ENCODE data around the gene METTL16. TPM values are rescaled to one million over a fixed set of nuclear protein-coding genes. Genes with fewer than 3 reads are reported as not detected.
"Not testable (repeated sequence)": the region's sequence is repeated elsewhere in the genome, so short reads cannot be mapped to it uniquely, and the experiment has no call there.

METTL16 gene
- total RNA-seq, result 10 to 100 TPM; 25.7 to 27.0 TPM

- Mint-ChIP-seq H3K4me1 (ENCODE audit: low read depth) (peaks cover 12% of the 10 kb centered on the region), H3K36me3 (ENCODE audit: low read depth) (peaks cover 6% of the 10 kb centered on the region), H3K4me3 (no peak within 1 kb of the TSS), H3K9me3 (ENCODE audit: insufficient read depth) (no peaks in the 10 kb centered on the region), H3K27me3 (ENCODE audit: low read depth) (no peaks in the 10 kb centered on the region), H3K27ac (peak within 1 kb of the TSS; percentile 12)
- ChIA-PET CTCF (interaction anchor here (1.1 to 2.4 kb wide), 3 partner anchors 96 to 164 kb away, joined by 3 to 7 read pairs (median 6); no protein-coding TSS in a partner anchor), POLR2A (interaction anchor here (0.8 to 3.0 kb wide), 8 partner anchors 12 to 297 kb away, joined by 3 to 10 read pairs (median 5); partner anchors contain the start of genes MNT and PAFAH1B1)
- ATAC-seq, result peak; percentile 99
- peak; percentile 100 for DNase-seq
These were observed at the start of gene METTL16 for GRCh38 chr17:2511462-2512369. Gene METTL16, minus strand, starts transcription at chr17:2511888. Its CDS starts 9,557 bp downstream, at chr17:2502331.

GRCh38 chr17:2560658-2561057 lies 49.0 kb upstream of the METTL16 start:
- no peak for DNase-seq

GRCh38 chr17:2551928-2552327 lies 40.2 kb upstream of the METTL16 start:
- no peak for ATAC-seq
- H3K4me1 Mint-ChIP-seq (ENCODE audit: low read depth), result no peaks in the 10 kb centered on the region
- no peaks in the 10 kb centered on the region for H3K36me3 Mint-ChIP-seq (ENCODE audit: low read depth)
- ChIA-PET CTCF (interaction anchor here (0.6 to 1.2 kb wide), 2 partner anchors 65 to 1071 kb away, joined by 3 read pairs; no protein-coding TSS in a partner anchor), POLR2A (no interaction called here)
- peaks cover 2% of the 10 kb centered on the region for H3K27me3 Mint-ChIP-seq (ENCODE audit: low read depth)
- H3K4me3 Mint-ChIP-seq, result no peak overlapping the region
- DNase-seq, result no peak
- H3K9me3 Mint-ChIP-seq (ENCODE audit: insufficient read depth), result peaks cover 6% of the 10 kb centered on the region
- no peak overlapping the region for H3K27ac Mint-ChIP-seq

More at GRCh38 chr17:2560658-2561057, 49.0 kb upstream of the METTL16 start:
- H3K4me1 Mint-ChIP-seq (ENCODE audit: low read depth), result peaks cover 9% of the 10 kb centered on the region
- peaks cover 2% of the 10 kb centered on the region for H3K27me3 Mint-ChIP-seq (ENCODE audit: low read depth)
- peaks cover 11% of the 10 kb centered on the region for H3K9me3 Mint-ChIP-seq (ENCODE audit: insufficient read depth)
- no peak overlapping the region for H3K4me3 Mint-ChIP-seq
- ATAC-seq, result no peak
- H3K36me3 Mint-ChIP-seq (ENCODE audit: low read depth), result no peaks in the 10 kb centered on the region
- ChIA-PET CTCF (no interaction called here), POLR2A (no interaction called here)
- H3K27ac Mint-ChIP-seq, result no peak overlapping the region

DNA sequence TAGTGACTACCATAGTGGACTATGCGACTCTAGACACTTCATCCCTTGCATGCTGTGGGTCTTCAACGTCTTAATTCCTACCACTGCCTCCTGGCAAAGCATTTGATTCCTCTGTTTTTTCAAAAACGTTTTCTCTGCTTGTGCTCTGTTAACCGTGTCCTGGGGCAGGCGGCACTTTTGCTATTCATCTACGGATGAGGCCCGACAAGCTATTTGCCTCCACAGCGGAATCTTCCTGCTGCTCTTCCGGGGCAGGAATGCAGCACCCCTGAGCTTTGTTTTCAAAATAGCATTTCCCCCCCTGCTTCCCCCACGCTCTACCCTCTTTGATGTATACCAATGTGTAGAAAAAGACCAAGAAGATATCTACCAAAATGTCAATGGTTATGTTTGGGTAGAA lies 39.8 kb upstream of the METTL16 start:
- DNase-seq (no peak), ATAC-seq (no peak)
- Mint-ChIP-seq H3K4me1 (ENCODE audit: low read depth) (no peaks in the 10 kb centered on the region), H3K27me3 (ENCODE audit: low read depth) (peaks cover 2% of the 10 kb centered on the region), H3K4me3 (no peak overlapping the region), H3K36me3 (ENCODE audit: low read depth) (no peaks in the 10 kb centered on the region), H3K27ac (no peak overlapping the region), H3K9me3 (ENCODE audit: insufficient read depth) (peaks cover 2% of the 10 kb centered on the region)
- ChIA-PET CTCF (interaction anchor here (0.6 to 1.2 kb wide), 2 partner anchors 64 to 1071 kb away, joined by 3 read pairs; no protein-coding TSS in a partner anchor), POLR2A (no interaction called here)

GRCh38 chr17:2549392-2550211 lies 37.9 kb upstream of the METTL16 start:
- ATAC-seq (no peak), DNase-seq (no peak)
- POLR2A ChIA-PET, result no interaction called here

DNA sequence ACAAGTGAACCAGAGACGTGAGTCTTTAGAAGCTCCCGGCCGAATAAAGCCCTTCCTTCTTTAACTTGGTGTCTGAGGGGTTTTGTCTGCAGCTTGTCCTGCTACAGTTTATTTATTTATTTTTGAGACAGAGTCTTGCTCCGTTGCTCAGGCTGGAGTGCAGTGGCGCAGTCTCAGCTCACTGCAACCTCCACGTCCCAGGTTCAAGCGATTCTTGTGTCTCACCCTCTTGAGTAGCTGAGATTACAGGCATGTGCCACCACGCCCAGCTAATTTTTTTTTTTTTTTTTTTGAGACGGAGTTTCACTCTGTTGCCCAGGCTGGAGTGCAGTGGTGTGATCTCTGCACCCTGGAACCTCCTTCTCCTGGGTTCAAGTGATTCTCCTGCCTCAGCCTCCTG lies 36.3 kb upstream of the METTL16 start:
- H3K27ac Mint-ChIP-seq; CTCF ChIA-PET; H3K27me3 Mint-ChIP-seq (ENCODE audit: low read depth); DNase-seq; H3K4me3 Mint-ChIP-seq; H3K36me3 Mint-ChIP-seq (ENCODE audit: low read depth); POLR2A ChIA-PET; H3K4me1 Mint-ChIP-seq (ENCODE audit: low read depth); H3K9me3 Mint-ChIP-seq (ENCODE audit: insufficient read depth); ATAC-seq: not testable (repeated sequence)

More at GRCh38 chr17:2549392-2550211, 37.9 kb upstream of the METTL16 start:
- no peak overlapping the region for H3K4me3 Mint-ChIP-seq
- no peaks in the 10 kb centered on the region for H3K4me1 Mint-ChIP-seq (ENCODE audit: low read depth)
- H3K9me3 Mint-ChIP-seq (ENCODE audit: insufficient read depth), result no peaks in the 10 kb centered on the region
- CTCF ChIA-PET, result no interaction called here
- H3K27ac Mint-ChIP-seq, result no peak overlapping the region
- H3K36me3 Mint-ChIP-seq (ENCODE audit: low read depth), result no peaks in the 10 kb centered on the region
- no peaks in the 10 kb centered on the region for H3K27me3 Mint-ChIP-seq (ENCODE audit: low read depth)

DNA sequence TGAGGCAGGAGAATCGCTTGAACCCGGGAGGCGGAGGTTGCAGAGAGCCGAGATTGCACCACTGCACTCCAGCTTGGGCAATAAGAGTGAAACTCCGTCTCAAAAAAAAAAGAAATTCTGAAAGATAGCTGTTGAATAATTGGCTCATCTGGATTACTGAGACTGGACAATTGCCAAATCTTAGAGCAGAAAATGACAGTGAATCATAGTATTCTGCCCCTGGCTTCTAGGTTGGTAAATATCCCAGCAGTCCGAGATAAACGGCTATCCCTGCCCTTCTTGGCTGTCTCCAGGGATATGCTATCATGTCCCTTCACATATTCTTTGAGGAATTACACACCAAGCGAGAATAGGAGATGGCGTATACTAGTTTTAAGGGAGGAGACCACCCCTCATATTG lies 35.5 kb upstream of the METTL16 start:
- Mint-ChIP-seq H3K4me3 (no peak overlapping the region), H3K9me3 (ENCODE audit: insufficient read depth) (no peaks in the 10 kb centered on the region), H3K27ac (no peak overlapping the region), H3K4me1 (ENCODE audit: low read depth) (peaks cover 5% of the 10 kb centered on the region), H3K36me3 (ENCODE audit: low read depth) (no peaks in the 10 kb centered on the region), H3K27me3 (ENCODE audit: low read depth) (no peaks in the 10 kb centered on the region)
- ChIA-PET POLR2A (no interaction called here), CTCF (no interaction called here)
- no peak for ATAC-seq
- no peak for DNase-seq

DNA sequence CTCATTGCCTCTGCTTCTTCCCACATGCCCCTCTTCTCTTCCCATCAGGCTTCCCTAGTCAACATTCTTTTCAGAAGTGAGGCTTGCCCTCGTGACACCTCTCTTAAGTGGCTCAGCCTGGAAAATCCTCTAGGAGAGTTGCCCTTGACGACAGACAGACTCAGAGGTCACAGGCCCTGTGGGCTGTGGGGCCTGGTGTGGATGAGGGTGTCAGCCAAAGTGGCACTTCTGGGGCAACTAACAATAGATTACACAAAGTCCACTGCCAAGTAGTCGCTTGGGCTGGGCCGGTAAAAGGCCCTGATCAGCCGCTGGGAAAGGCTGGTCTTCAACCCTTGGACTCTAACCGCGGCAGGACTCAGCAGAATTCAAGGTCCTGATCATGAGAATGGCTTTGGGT lies 33.7 kb upstream of the METTL16 start:
- Mint-ChIP-seq H3K4me3 (no peak overlapping the region), H3K27ac (no peak overlapping the region), H3K9me3 (ENCODE audit: insufficient read depth) (no peaks in the 10 kb centered on the region), H3K4me1 (ENCODE audit: low read depth) (peaks cover 7% of the 10 kb centered on the region), H3K36me3 (ENCODE audit: low read depth) (no peaks in the 10 kb centered on the region), H3K27me3 (ENCODE audit: low read depth) (no peaks in the 10 kb centered on the region)
- DNase-seq (no peak), ATAC-seq (no peak)
- ChIA-PET CTCF (no interaction called here), POLR2A (no interaction called here)

- no peaks in the 10 kb centered on the region for H3K9me3 Mint-ChIP-seq (ENCODE audit: insufficient read depth)
- ATAC-seq, result no peak
- no peak overlapping the region for H3K27ac Mint-ChIP-seq
- H3K36me3 Mint-ChIP-seq (ENCODE audit: low read depth), result no peaks in the 10 kb centered on the region
- DNase-seq, result no peak
- CTCF ChIA-PET, result no interaction called here
- POLR2A ChIA-PET, result no interaction called here
- peaks cover 9% of the 10 kb centered on the region for H3K4me1 Mint-ChIP-seq (ENCODE audit: low read depth)
- no peak overlapping the region for H3K4me3 Mint-ChIP-seq
- no peaks in the 10 kb centered on the region for H3K27me3 Mint-ChIP-seq (ENCODE audit: low read depth)
These were observed 30.8 kb upstream of the METTL16 start for GRCh38 chr17:2542456-2542855.

- Mint-ChIP-seq H3K4me3 (no peak overlapping the region), H3K27me3 (ENCODE audit: low read depth) (no peaks in the 10 kb centered on the region)
These were observed 30.4 kb upstream of the METTL16 start for GRCh38 chr17:2542056-2542455.

GRCh38 chr17:2537579-2537978 lies 25.9 kb upstream of the METTL16 start:
- H3K9me3 Mint-ChIP-seq (ENCODE audit: insufficient read depth); H3K4me1 Mint-ChIP-seq (ENCODE audit: low read depth); H3K4me3 Mint-ChIP-seq; POLR2A ChIA-PET; ATAC-seq; H3K27ac Mint-ChIP-seq; CTCF ChIA-PET; H3K27me3 Mint-ChIP-seq (ENCODE audit: low read depth); H3K36me3 Mint-ChIP-seq (ENCODE audit: low read depth); DNase-seq: not testable (repeated sequence)

More at GRCh38 chr17:2542056-2542455, 30.4 kb upstream of the METTL16 start:
- no peak overlapping the region for H3K27ac Mint-ChIP-seq
- H3K9me3 Mint-ChIP-seq (ENCODE audit: insufficient read depth), result no peaks in the 10 kb centered on the region
- ChIA-PET POLR2A (no interaction called here), CTCF (no interaction called here)
- H3K36me3 Mint-ChIP-seq (ENCODE audit: low read depth), result no peaks in the 10 kb centered on the region
- DNase-seq (no peak), ATAC-seq (no peak)
- H3K4me1 Mint-ChIP-seq (ENCODE audit: low read depth), result peaks cover 9% of the 10 kb centered on the region

DNA sequence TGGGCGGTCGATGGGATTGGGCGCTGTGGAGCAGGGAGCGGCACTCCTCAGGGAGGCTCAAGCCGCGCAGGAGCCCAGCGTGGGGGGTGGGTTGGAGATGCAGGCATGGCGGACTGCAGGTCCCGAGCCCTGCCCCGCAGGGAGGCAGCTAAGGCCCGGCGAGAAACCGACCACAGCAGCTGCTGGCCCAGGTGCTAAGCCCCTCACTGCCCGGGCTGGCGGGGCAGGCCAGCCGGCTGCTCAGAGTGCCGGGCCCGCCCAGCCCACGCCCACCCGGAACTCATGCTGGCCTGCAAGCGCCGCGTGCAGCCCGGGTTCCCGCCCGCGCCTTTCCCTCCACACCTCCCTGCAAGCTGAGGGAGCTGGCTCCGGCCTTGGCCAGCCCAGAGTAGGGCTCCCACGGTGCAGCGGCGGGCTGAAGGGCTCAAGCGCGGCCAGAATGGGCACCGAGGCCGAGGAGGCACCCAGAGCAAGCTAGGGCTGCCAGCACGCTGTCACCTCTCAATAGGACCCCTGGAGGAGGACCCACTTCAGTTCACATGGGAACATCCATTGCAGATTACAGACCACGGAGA lies 20.5 kb upstream of the METTL16 start:
- no peaks in the 10 kb centered on the region for H3K36me3 Mint-ChIP-seq (ENCODE audit: low read depth)
- no peak for ATAC-seq
- no peak for DNase-seq
- POLR2A ChIA-PET, result no interaction called here
- CTCF ChIA-PET, result no interaction called here
- H3K4me1 Mint-ChIP-seq (ENCODE audit: low read depth), result peaks cover 10% of the 10 kb centered on the region
- H3K9me3 Mint-ChIP-seq (ENCODE audit: insufficient read depth), result no peaks in the 10 kb centered on the region
- no peaks in the 10 kb centered on the region for H3K27me3 Mint-ChIP-seq (ENCODE audit: low read depth)
- H3K27ac Mint-ChIP-seq, result no peak overlapping the region
- H3K4me3 Mint-ChIP-seq, result no peak overlapping the region
